ENCODE data around the gene PPP4R2. TPM values are rescaled to one million over a fixed set of nuclear protein-coding genes. Genes with fewer than 3 reads are reported as not detected.

The PPP4R2 gene
- total and polyA plus RNA-seq, 12 donors: 9.8 to 75.4 (median 47.9) TPM

GRCh38 chr3:73086071-73086494, 89.5 kb downstream of the PPP4R2 start:
- TF ChIP-seq CTCF (IDR thresholded peaks at IDR 0.05): peak; percentile 64 to 88 (median 84)
- Histone ChIP-seq H3K4me1 (peaks cover 0 to 8% (median 0%) of the 10 kb centered on the region in 9 donors), H3K27ac (no peak overlapping the region), H3K4me3 (no peak overlapping the region), H3K27me3 (no peaks in the 10 kb centered on the region), H3K9me3 (no peaks in the 10 kb centered on the region), H3K36me3 (no peaks in the 10 kb centered on the region)
- DNase-seq (peak; percentile 21 to 35), ATAC-seq (peak in 7 of 8 donors; percentile 41 to 72 (median 66))
- intact Hi-C loops (cut with DNase I): loop anchor here in 9 of 10 donors (1.0 to 10.0 kb wide), 12 partner anchors 141 to 1371 kb away; partner anchors contain the start of gene EIF4E3 (in 1 of the 9)
- 21 to 23% methylated on average over 8 of the region's 8 CpGs for WGBS, 2 donors

- no peak for ATAC-seq
- TF ChIP-seq CTCF (IDR thresholded peaks at IDR 0.05): no peak
- Histone ChIP-seq H3K4me3 (no peak overlapping the region), H3K4me1 (peaks cover 0 to 12% (median 0%) of the 10 kb centered on the region in 9 donors), H3K27me3 (no peaks in the 10 kb centered on the region), H3K36me3 (no peaks in the 10 kb centered on the region), H3K9me3 (peaks cover 0 to 6% (median 0%) of the 10 kb centered on the region in 11 donors), H3K27ac (no peak overlapping the region)
- intact Hi-C loops (cut with DNase I): no loop called here
- 68 to 69% methylated on average over 6 of the region's 6 CpGs for WGBS, 2 donors
- no peak for DNase-seq
Observed at GRCh38 chr3:73094129-73094528, 97.5 kb downstream of the PPP4R2 start.

- WGBS, 2 donors: 53 to 58% methylated on average over 12 of the region's 12 CpGs
- DNase-seq: peak in 1 of 2 donors; percentile 31
- intact Hi-C loops (cut with DNase I): loop anchor here in 1 of 10 donors (5.0 kb wide), 1 partner anchor 407 kb away; no protein-coding TSS in a partner anchor
Observed at GRCh38 chr3:73094951-73095350, 98.3 kb downstream of the PPP4R2 start.

GRCh38 chr3:73096169-73096568, 99.6 kb downstream of the PPP4R2 start:
- Histone ChIP-seq H3K9me3 (peaks cover 0 to 6% (median 0%) of the 10 kb centered on the region in 11 donors), H3K4me1 (peaks cover 0 to 17% (median 3%) of the 10 kb centered on the region in 9 donors), H3K4me3 (no peak overlapping the region), H3K27ac (no peak overlapping the region), H3K27me3 (no peaks in the 10 kb centered on the region), H3K36me3 (no peaks in the 10 kb centered on the region)
- ATAC-seq (no peak), DNase-seq (no peak)
- no peak for TF ChIP-seq CTCF (IDR thresholded peaks at IDR 0.05)
- 77 to 85% methylated on average over 2 of the region's 2 CpGs for WGBS, 2 donors
- intact Hi-C loops (cut with DNase I): loop anchor here in 1 of 10 donors (5.0 kb wide), 1 partner anchor 406 kb away; no protein-coding TSS in a partner anchor

More at GRCh38 chr3:73094951-73095350, 98.3 kb downstream of the PPP4R2 start:
- Histone ChIP-seq H3K4me3 (no peak overlapping the region), H3K36me3 (no peaks in the 10 kb centered on the region), H3K9me3 (peaks cover 0 to 6% (median 0%) of the 10 kb centered on the region in 11 donors), H3K27ac (no peak overlapping the region), H3K27me3 (no peaks in the 10 kb centered on the region), H3K4me1 (peaks cover 0 to 12% (median 0%) of the 10 kb centered on the region in 9 donors)
- ATAC-seq: peak in 5 of 8 donors; percentile 22 to 54 (median 45)
- no peak for TF ChIP-seq CTCF (IDR thresholded peaks at IDR 0.05)
